AG09309 (cell line): ENCODE measurements around the gene HID1.

Source experiments
- DNase-seq: peaks from one replicate; pipeline ENCODE4 v3.0.0-alpha.2; 2010; ENCODE audit warnings: low read depth
- H3K4me3 ChIP-seq: 2 replicates; pipeline ENCODE4 v1.5.1; 2011; ENCODE audit warnings: mild to moderate bottlenecking, low read depth, low read length, moderate library complexity; ENCODE audit not compliant: control insufficient read depth
- CTCF ChIP-seq: IDR thresholded peaks from 2 replicates; pipeline ENCODE4 v1.5.1; 2011; ENCODE audit warnings: mild to moderate bottlenecking, low read depth, low read length, inconsistent platforms; ENCODE audit not compliant: insufficient read depth, control insufficient read depth; ENCODE audit errors: missing control alignments

HID1 gene

GRCh38 chr17:74923538-74924249 is 48.9 kb downstream of the HID1 start:
- TF ChIP-seq CTCF = peak; percentile 52
- H3K4me3 ChIP-seq = no peak overlapping the region
- no peak for DNase-seq

- H3K4me3 ChIP-seq = no peak within 1 kb of the TSS
- no peak for TF ChIP-seq CTCF
- no peak for DNase-seq
Measured at GRCh38 chr17:74922694-74923537, 49.6 kb downstream of the HID1 start, which contains the start of gene USH1G. Gene USH1G, minus strand, starts transcription at chr17:74923255. Its CDS starts 182 bp downstream, at chr17:74923073.

- no peak for TF ChIP-seq CTCF
- no peak overlapping the region for H3K4me3 ChIP-seq
- no peak for DNase-seq
Measured at GRCh38 chr17:74922172-74922571, 50.4 kb downstream of the HID1 start.

GRCh38 chr17:74921769-74922168 is 50.8 kb downstream of the HID1 start:
- H3K4me3 ChIP-seq = no peak overlapping the region
- no peak for TF ChIP-seq CTCF
- DNase-seq = no peak

- TF ChIP-seq CTCF = no peak
Measured at GRCh38 chr17:74921026-74921681, 51.4 kb downstream of the HID1 start.

GRCh38 chr17:74920642-74921025 is 51.9 kb downstream of the HID1 start:
- no peak overlapping the region for H3K4me3 ChIP-seq
- no peak for DNase-seq
- TF ChIP-seq CTCF = no peak

More at GRCh38 chr17:74921026-74921681, 51.4 kb downstream of the HID1 start:
- no peak for DNase-seq
- H3K4me3 ChIP-seq = no peak overlapping the region
